Smooth muscle cell (in vitro differentiated cells): Measurements from ENCODE around the gene LIMK2. TPM values are rescaled to one million over a fixed set of nuclear protein-coding genes. Genes with fewer than 3 reads are reported as not detected.
"Not testable (repeated sequence)": the region's sequence is repeated elsewhere in the genome, so short reads cannot be mapped to it uniquely, and the experiment has no call there.

Experiments
- DNase-seq: peaks from one replicate; lab custom pipeline; 2025; ENCODE audit not compliant: unreplicated experiment; lab: John Stamatoyannopoulos, UW
- H2AFZ ChIP-seq: fragments of 200-600 bp; sonication (generic); 2 replicates; pipeline ENCODE4 v1.6.0; 2016; ENCODE audit warnings: antibody characterized with exemption, low read depth, mild to moderate bottlenecking
- H3F3A ChIP-seq: fragments of 200-600 bp; sonication (generic); 2 replicates; pipeline ENCODE4 v1.6.0; 2017; ENCODE audit warnings: antibody characterized with exemption, low read depth
- H3K27ac ChIP-seq: fragments of 200-600 bp; sonication (generic); 2 replicates; pipeline ENCODE4 v1.5.1; 2016; ENCODE audit warnings: low read depth, mild to moderate bottlenecking
- H3K27me3 ChIP-seq: fragments of 200-600 bp; sonication (generic); 2 replicates; pipeline ENCODE4 v1.6.1; 2016; ENCODE audit warnings: low read depth, mild to moderate bottlenecking
- H3K36me3 ChIP-seq: fragments of 200-600 bp; sonication (generic); 2 replicates; pipeline ENCODE4 v1.5.1; 2016; ENCODE audit warnings: low read depth
- H3K4me1 ChIP-seq: fragments of 200-600 bp; sonication (generic); 2 replicates; pipeline ENCODE4 v1.5.1; 2016; ENCODE audit warnings: low read depth
- H3K4me2 ChIP-seq: fragments of 200-600 bp; sonication (generic); 2 replicates; pipeline ENCODE4 v1.6.0; 2016; ENCODE audit warnings: mild to moderate bottlenecking
- H3K4me3 ChIP-seq: fragments of 200-600 bp; sonication (generic); 2 replicates; pipeline ENCODE4 v1.5.1; 2016; ENCODE audit warnings: mild to moderate bottlenecking
- H3K79me2 ChIP-seq: fragments of 200-600 bp; sonication (generic); 2 replicates; pipeline ENCODE4 v1.6.0; 2016; ENCODE audit warnings: low read depth, mild to moderate bottlenecking
- H3K9ac ChIP-seq: fragments of 200-600 bp; sonication (generic); 2 replicates; pipeline ENCODE4 v1.6.0; 2016; ENCODE audit warnings: low read depth
- H3K9me3 ChIP-seq: fragments of 200-600 bp; sonication (generic); replicated peaks from 2 replicates; pipeline ENCODE4 v1.5.1; 2016; ENCODE audit warnings: low read depth
- H4K20me1 ChIP-seq: fragments of 200-600 bp; sonication (generic); 2 replicates; pipeline ENCODE4 v1.6.0; 2016; ENCODE audit warnings: low read depth
- WGBS: methylation state at CpG from one replicate; pipeline ENCODE4 v1.1.7; 2016; ENCODE audit warnings: low lambda C conversion rate; 5-methylcytosine and 5-hydroxymethylcytosine counted together
- polyA plus RNA-seq: library from polyadenylated mRNA; unstranded; fragments of >200 nt; fragmentation: Nextera tagmentation; extraction: Ambion mirVana; gene quantifications from 2 replicates; pipeline ENCODE4 v1.2.1, GENCODE V29; 2016
- total RNA-seq: library from RNA; depleted of rRNA; stranded (reverse); fragments of >200 nt; gene quantifications from 2 replicates; pipeline ENCODE4 v1.2.3, GENCODE V29; 2014
- TF ChIP-seq, protein P1 (sequence below): fragments of 200-600 bp; sonication (generic); IDR thresholded peaks from 2 replicates; pipeline ENCODE4 v1.5.1; 2017; ENCODE audit warnings: borderline replicate concordance, mild to moderate bottlenecking, antibody characterized with exemption; ENCODE audit not compliant: insufficient read depth, poor library complexity, severe bottlenecking

Gene LIMK2
- total and polyA plus RNA-seq, 2 experiments from 2014 or later: 85.7 to 126 TPM

DNA sequence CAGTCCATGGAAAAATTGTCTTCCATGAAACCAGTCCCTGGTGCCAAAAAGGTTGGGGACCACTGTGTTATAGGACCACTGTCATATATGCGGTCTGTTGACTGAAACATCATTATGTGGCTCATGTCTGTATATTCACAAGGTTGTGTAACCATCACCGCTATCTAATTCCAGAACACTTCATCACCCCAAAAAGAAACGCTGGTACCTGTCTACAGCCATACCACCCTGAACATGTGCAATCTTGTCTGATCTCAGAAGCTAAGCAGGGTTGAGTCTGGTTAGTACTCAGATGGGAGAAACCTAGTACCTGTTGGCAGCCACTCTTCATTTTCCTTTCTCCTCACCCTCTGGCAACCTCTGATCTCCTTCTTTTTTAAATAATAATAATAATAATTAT lies 93.1 kb downstream of the LIMK2 start:
- DNase-seq: no peak
- H3K4me1 ChIP-seq: no peaks in the 10 kb centered on the region
- H3K36me3 ChIP-seq: no peaks in the 10 kb centered on the region
- H3K27me3 ChIP-seq: no peaks in the 10 kb centered on the region
- H2AFZ ChIP-seq: no peak overlapping the region
- WGBS: 96% methylated on average over 3 of the region's 3 CpGs
- no peak overlapping the region for H3K4me3 ChIP-seq
- no peak overlapping the region for H3K9ac ChIP-seq
- no peaks in the 10 kb centered on the region for H4K20me1 ChIP-seq
- H3K79me2 ChIP-seq: no peaks in the 10 kb centered on the region
- TF ChIP-seq, protein P1, sequence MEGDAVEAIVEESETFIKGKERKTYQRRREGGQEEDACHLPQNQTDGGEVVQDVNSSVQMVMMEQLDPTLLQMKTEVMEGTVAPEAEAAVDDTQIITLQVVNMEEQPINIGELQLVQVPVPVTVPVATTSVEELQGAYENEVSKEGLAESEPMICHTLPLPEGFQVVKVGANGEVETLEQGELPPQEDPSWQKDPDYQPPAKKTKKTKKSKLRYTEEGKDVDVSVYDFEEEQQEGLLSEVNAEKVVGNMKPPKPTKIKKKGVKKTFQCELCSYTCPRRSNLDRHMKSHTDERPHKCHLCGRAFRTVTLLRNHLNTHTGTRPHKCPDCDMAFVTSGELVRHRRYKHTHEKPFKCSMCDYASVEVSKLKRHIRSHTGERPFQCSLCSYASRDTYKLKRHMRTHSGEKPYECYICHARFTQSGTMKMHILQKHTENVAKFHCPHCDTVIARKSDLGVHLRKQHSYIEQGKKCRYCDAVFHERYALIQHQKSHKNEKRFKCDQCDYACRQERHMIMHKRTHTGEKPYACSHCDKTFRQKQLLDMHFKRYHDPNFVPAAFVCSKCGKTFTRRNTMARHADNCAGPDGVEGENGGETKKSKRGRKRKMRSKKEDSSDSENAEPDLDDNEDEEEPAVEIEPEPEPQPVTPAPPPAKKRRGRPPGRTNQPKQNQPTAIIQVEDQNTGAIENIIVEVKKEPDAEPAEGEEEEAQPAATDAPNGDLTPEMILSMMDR: no peak
- H3K4me2 ChIP-seq: no peak overlapping the region
- no peaks in the 10 kb centered on the region for H3K9me3 ChIP-seq
- H3K27ac ChIP-seq: no peak overlapping the region
- H3F3A ChIP-seq: no peaks in the 10 kb centered on the region

DNA sequence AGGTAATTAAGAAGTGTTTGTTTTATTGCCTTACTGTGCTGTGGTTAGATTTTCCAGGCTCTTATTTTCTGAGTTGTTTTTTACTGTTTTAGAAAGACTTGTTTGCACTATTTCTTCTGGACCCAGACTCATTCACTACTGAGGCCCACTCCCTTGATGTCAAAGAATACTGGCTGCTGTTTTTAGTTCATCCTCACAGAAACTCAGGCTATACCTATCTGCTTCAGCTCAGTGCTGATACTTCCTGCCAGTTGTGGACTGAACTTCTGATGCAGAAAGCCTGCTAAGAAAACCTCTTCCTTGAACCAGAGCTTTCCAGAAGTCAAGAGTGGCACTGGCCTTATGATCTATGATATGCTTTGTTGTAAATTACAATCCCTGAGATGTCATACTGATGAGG lies 96.1 kb downstream of the LIMK2 start:
- Histone ChIP-seq H4K20me1 (no peaks in the 10 kb centered on the region), H3K4me1 (no peaks in the 10 kb centered on the region), H3K4me3 (no peak overlapping the region), H2AFZ (no peak overlapping the region), H3K9ac (no peak overlapping the region), H3K36me3 (no peaks in the 10 kb centered on the region), H3K27me3 (no peaks in the 10 kb centered on the region), H3K9me3 (no peaks in the 10 kb centered on the region), H3K79me2 (no peaks in the 10 kb centered on the region), H3F3A (no peaks in the 10 kb centered on the region), H3K27ac (no peak overlapping the region), H3K4me2 (no peak overlapping the region)
- TF ChIP-seq, protein P1: no peak
- no peak for DNase-seq

DNA sequence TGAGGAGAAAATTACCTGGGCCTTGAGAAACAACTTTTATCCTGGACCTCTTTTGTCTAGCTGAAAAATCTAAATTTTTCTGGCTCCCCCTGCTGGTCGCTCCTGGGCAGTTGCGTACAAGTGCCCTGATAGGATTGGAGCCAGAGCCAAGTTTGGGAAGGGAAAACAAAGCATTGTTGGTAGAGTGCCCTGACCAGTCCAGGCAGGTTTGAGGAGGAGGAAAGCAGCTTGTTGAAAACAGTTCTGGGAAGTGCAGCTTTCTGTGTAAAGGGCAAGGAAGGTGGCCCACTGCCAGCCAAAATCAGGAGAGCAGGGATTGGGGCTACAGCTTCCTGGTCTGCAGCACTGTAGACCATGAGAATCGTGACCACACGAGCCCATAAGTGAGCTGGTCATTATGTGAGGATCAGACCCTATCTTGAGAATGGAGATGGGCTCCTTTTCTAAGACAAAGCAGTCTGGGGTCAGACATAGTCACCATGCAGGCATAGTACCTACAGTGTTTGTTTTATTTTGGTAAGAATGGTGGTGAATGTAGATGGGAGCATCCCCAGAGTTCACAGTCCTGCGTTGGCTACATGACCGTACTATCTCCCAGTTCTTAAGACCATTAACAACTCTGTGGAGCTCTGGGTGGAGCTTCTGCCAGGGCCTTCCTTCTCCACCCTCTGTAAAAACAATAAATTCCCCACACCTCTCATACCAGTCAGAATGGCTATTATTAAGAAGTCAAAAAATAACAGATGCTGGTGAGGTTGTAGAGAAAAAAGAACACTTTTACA lies 101.5 kb downstream of the LIMK2 start:
- DNase-seq: peak; percentile 2
- no peak overlapping the region for H3K4me2 ChIP-seq

DNA sequence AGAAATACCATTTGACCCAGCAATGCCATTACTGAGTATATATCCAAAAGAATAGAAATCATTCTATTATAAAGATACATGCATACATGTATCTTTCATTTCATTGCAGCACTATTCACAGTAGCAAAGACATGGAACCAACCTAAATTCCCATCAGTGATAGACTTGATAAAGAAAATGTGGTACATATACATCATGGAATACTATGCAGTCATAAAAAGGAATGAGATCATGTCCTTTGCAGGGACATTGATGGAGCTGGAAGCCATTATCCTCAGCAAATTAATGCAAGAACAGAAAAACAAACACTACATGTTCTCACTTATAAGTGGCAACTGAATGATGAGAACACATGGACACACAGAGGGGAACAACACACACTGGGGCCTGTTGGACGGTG lies 102.1 kb downstream of the LIMK2 start:
- H3K9me3 ChIP-seq, DNase-seq, H3K27ac ChIP-seq, H3K9ac ChIP-seq, H3K36me3 ChIP-seq, H3K4me3 ChIP-seq, H3K27me3 ChIP-seq, H3F3A ChIP-seq, H4K20me1 ChIP-seq, H3K79me2 ChIP-seq, H3K4me1 ChIP-seq, H3K4me2 ChIP-seq, H2AFZ ChIP-seq: not testable (repeated sequence)
- 96% methylated on average over 1 of the region's 1 CpG for WGBS

More for the DNA sequence above, 101.5 kb downstream of the LIMK2 start:
- Histone ChIP-seq H3K9ac (no peak overlapping the region), H3K27ac (no peak overlapping the region), H3K4me1 (no peaks in the 10 kb centered on the region), H3K79me2 (no peaks in the 10 kb centered on the region), H2AFZ (peak overlapping the region; percentile 30), H3K27me3 (no peaks in the 10 kb centered on the region), H3K9me3 (no peaks in the 10 kb centered on the region), H3K4me3 (no peak overlapping the region), H4K20me1 (no peaks in the 10 kb centered on the region), H3K36me3 (no peaks in the 10 kb centered on the region), H3F3A (no peaks in the 10 kb centered on the region)
- 58% methylated on average over 6 of the region's 6 CpGs for WGBS
- TF ChIP-seq, protein P1: peak; percentile 89
